ENCODE results near the gene HSPB9. TPM values are rescaled to one million over a fixed set of nuclear protein-coding genes. Genes with fewer than 3 reads are reported as not detected.

HSPB9 gene
- total RNA-seq, 1 donor, result not detected

DNA sequence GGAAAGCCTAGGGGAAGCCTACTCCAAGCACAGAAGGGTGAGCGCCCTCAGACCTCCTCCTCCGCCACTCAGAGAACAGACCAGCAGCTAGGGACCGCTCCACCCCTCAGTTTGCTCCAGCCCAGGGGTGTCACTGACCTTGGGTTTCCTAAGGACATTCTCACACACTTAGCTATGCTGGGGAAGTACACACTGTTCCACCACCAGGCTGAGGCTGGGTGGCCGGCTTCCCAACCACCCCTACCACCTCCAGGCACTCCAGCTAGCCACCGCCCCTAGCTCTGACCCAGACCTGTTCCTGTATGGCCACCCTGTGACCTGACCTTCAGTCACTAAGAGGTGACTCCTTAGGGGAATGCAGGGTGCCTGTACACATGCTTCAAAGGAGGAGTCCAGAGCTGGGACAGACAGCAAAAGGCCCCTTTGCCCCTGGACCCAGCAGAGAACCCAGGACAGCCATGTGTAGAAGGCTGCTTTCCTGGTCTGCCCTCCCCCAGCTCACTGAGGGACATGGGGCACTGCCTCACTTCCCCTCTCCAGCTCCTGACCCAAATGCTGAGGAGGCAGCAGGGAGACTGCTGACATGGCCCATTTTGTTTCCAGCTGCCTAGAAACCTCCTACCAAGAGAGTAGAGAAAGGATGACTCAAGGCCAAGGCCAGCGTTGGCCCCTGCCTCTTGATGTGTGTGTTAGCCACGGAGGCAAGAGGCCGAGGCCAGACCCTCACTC is 6.7 kb downstream of the HSPB9 start:
- TF ChIP-seq, protein P1, sequence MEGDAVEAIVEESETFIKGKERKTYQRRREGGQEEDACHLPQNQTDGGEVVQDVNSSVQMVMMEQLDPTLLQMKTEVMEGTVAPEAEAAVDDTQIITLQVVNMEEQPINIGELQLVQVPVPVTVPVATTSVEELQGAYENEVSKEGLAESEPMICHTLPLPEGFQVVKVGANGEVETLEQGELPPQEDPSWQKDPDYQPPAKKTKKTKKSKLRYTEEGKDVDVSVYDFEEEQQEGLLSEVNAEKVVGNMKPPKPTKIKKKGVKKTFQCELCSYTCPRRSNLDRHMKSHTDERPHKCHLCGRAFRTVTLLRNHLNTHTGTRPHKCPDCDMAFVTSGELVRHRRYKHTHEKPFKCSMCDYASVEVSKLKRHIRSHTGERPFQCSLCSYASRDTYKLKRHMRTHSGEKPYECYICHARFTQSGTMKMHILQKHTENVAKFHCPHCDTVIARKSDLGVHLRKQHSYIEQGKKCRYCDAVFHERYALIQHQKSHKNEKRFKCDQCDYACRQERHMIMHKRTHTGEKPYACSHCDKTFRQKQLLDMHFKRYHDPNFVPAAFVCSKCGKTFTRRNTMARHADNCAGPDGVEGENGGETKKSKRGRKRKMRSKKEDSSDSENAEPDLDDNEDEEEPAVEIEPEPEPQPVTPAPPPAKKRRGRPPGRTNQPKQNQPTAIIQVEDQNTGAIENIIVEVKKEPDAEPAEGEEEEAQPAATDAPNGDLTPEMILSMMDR (IDR thresholded peaks at IDR 0.05; ENCODE audit: insufficient read depth, low read length), result no peak
- no peak overlapping the region for H3K4me3 ChIP-seq (ENCODE audit: low read depth, low read length)
- DNase-seq (ENCODE audit: low read depth), result no peak

DNA sequence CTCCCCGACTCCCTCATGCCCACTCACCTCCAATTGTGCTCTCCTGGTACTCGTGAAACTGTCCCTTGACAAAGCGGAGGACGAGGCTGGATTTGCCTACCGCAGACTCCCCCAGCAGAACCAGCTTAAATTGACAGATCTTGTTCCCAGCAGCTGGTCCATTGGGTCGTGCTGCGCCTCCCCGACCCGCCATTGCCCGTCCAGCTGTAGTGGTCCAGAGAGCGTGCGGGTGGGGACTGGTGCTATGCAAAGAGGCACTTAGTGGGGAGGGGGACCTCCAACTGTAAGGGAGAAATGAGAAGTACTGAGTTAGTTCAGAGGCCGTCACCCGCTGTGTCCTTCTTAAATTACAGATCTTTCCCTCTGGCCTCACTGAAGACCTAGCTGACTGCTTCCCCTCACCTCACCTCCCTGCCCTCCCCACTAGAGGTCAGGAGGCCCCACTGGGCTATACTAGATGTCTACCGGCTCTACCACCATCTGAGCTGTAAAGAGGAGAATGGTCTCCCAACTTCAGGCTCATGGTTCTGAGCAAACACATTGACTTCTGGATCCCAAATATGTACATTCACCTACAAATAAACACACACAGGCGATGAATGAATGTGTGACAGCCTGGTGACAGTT is 7.8 kb downstream of the HSPB9 start:
- DNase-seq (ENCODE audit: low read depth), result no peak
- H3K4me3 ChIP-seq (ENCODE audit: low read depth, low read length), result no peak overlapping the region
- TF ChIP-seq, protein P1 (IDR thresholded peaks at IDR 0.05; ENCODE audit: insufficient read depth, low read length), result no peak

DNA sequence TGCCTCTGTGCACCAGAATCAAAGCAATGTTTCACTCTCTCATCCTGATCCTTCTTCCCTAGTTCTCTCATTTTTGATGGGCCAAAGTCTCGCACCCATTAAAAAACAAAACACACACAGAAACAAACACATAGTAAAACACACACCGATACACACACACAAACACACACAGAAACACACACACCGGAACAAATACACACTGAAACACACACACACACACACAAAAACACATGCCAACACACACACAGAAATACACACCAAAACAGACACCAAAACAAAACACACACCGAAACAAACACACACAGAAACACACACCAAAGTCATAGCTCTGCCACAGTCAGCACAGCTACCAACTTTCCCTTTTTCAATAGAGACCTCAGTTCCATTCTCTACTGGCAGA is 8.6 kb downstream of the HSPB9 start:
- H3K4me3 ChIP-seq (ENCODE audit: low read depth, low read length), result no peak overlapping the region
- TF ChIP-seq, protein P1 (IDR thresholded peaks at IDR 0.05; ENCODE audit: insufficient read depth, low read length), result no peak
- no peak for DNase-seq (ENCODE audit: low read depth)

DNA sequence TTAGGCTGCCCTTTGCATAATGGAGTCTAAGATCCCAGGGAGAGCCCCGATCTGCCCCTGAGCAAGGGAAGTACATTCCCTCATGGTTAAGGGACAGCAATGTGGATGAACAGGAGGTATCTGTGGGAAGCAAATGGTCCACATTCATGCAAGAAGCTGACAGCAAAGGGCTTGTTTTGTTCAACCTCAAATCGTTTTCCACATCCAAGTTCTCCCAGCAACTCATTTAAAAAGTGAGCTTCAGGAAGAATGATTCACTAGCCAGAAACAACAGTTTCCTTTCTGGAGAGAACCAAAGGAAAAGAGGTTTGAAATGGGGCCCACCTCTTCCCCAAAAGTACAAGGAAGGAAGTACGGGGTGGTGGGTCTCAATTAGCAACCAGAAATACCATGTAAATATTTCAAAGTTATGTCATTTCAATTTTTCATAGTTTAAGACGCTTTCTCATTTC is 9.4 kb downstream of the HSPB9 start:
- no peak overlapping the region for H3K4me3 ChIP-seq (ENCODE audit: low read depth, low read length)
- DNase-seq (ENCODE audit: low read depth), result peak; percentile 37
- TF ChIP-seq, protein P1 (IDR thresholded peaks at IDR 0.05; ENCODE audit: insufficient read depth, low read length), result no peak

DNA sequence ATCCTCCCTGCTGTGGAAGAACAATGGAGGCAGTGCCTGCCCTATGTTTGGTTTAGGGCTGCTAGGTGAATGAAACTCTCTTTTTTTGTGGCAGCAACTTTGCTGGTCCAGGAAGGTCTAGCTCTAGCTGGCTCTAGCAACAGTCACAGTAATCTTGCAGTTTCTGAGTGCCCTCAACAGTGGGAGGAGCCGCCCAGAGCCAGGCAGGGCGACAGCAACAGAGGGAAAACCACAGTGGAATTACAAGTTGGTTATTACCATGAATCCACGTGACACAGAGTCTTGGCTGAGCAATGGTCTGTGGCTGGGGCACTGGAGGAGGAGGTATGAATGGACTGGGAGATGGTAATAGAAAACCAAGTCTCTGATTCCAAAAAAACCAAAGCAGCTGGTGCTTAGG is 10.3 kb downstream of the HSPB9 start:
- DNase-seq (ENCODE audit: low read depth), result peak; percentile 73
- TF ChIP-seq, protein P1 (IDR thresholded peaks at IDR 0.05; ENCODE audit: insufficient read depth, low read length), result no peak
- H3K4me3 ChIP-seq (ENCODE audit: low read depth, low read length), result no peak overlapping the region

DNA sequence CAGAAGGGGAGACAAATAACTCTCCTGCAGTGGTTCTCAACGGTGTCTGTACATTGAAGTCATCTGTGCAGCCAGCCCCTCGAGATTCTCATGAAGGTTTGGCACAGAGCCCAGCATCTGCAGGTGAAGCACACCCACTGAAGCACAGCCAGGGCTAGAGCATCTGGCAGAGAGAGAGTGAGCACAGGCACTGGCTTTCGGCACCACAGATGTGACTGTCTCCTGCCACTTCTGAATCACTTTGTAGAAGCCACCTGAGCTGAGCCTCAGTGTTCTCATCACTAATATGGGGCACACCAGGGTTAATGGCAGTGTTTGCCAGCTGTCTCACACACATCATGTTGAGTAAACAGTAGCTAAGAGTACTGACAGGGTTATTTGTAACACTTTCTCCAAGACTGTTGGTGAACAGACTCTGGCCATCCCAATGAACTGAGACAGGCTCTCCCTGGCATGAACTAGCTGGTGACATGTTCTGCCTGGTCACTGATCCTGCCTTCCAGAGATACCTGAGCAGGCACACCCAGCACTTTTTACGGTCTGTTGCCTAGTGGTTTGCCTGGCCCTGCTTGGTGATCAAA is 10.9 kb downstream of the HSPB9 start:
- TF ChIP-seq, protein P1 (IDR thresholded peaks at IDR 0.05; ENCODE audit: insufficient read depth, low read length), result no peak
- no peak for DNase-seq (ENCODE audit: low read depth)

More for the DNA sequence above, 10.9 kb downstream of the HSPB9 start:
- no peak overlapping the region for H3K4me3 ChIP-seq (ENCODE audit: low read depth, low read length)
